ENCODE data around the gene GLI3.

Gene GLI3

DNA sequence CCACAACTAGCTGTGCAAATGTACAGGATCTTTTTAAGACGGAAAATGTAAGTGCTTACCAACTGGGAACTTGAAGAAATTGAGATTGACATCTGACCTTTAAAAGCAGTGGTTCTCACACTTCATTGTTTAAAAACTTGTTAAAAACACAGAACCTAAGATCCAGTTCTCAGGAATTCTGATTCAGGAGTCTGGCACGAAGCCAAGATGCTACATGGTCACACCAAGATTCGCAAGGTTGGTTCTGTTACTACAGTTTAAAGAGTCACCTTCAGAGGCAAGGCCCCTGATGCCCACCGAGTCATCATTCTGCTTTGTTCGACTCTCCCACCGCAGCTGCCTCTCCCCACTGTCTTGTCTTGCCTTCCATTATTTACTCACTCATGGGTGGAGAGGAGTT lies 113.3 kb downstream of the GLI3 start:
- no peaks in the 10 kb centered on the region for H3K9me2 ChIP-seq (replicated peaks; ENCODE audit: low read depth, low read length)
- H3K4me1 ChIP-seq (ENCODE audit: insufficient read depth, low read length, poor library complexity, severe bottlenecking), result no peaks in the 10 kb centered on the region
- H3K4me2 ChIP-seq (ENCODE audit: low read depth, low read length, poor library complexity, severe bottlenecking), result no peak overlapping the region
- H4K20me1 ChIP-seq (ENCODE audit: insufficient read depth, low read length, poor library complexity, severe bottlenecking), result no peaks in the 10 kb centered on the region
- no peak overlapping the region for H3K9ac ChIP-seq (ENCODE audit: low read depth, low read length, poor library complexity, severe bottlenecking)
- H2AFZ ChIP-seq (ENCODE audit: low read length), result no peak overlapping the region
- no peaks in the 10 kb centered on the region for H3K36me3 ChIP-seq (ENCODE audit: insufficient read depth, low read length)
- TF ChIP-seq EZH2phosphoT487 (IDR thresholded peaks at IDR 0.05; ENCODE audit: borderline replicate concordance), result no peak
- TF ChIP-seq, protein P1, sequence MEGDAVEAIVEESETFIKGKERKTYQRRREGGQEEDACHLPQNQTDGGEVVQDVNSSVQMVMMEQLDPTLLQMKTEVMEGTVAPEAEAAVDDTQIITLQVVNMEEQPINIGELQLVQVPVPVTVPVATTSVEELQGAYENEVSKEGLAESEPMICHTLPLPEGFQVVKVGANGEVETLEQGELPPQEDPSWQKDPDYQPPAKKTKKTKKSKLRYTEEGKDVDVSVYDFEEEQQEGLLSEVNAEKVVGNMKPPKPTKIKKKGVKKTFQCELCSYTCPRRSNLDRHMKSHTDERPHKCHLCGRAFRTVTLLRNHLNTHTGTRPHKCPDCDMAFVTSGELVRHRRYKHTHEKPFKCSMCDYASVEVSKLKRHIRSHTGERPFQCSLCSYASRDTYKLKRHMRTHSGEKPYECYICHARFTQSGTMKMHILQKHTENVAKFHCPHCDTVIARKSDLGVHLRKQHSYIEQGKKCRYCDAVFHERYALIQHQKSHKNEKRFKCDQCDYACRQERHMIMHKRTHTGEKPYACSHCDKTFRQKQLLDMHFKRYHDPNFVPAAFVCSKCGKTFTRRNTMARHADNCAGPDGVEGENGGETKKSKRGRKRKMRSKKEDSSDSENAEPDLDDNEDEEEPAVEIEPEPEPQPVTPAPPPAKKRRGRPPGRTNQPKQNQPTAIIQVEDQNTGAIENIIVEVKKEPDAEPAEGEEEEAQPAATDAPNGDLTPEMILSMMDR (conservative IDR thresholded peaks at IDR 0.05; ENCODE audit: low read length), result no peak
- H3F3A ChIP-seq (ENCODE audit: low read depth), result no peaks in the 10 kb centered on the region
- no peaks in the 10 kb centered on the region for H3K27me3 ChIP-seq (ENCODE audit: insufficient read depth, low read length, poor library complexity, severe bottlenecking)
- H3K79me2 ChIP-seq (ENCODE audit: insufficient read depth, low read length), result no peaks in the 10 kb centered on the region
- H3K9me3 ChIP-seq (ENCODE audit: insufficient read depth, low read depth, low read length), result no peaks in the 10 kb centered on the region
- H3K4me3 ChIP-seq (ENCODE audit: low read length, poor library complexity, severe bottlenecking), result no peak overlapping the region

DNA sequence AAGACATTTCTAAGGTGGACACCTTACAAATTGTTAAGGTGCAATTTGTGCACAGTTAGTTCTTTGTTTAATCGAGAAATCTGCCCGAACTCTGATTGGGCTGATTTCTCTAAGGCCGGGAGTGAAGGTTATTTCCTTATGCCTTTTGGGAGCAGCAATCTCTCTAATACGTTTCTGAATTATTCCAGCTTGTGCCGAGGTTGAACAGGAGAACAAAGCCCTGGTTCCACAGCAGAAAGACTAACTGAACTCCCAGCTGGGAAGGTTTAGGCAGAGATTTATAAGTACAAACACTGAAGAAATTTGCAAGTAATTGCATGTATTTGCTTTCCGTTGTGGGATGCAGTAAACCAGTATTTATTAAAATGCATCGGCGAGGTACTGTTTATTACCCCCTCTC lies 116.8 kb downstream of the GLI3 start:
- TF ChIP-seq, protein P1 (conservative IDR thresholded peaks at IDR 0.05; ENCODE audit: low read length), result no peak
- no peak for TF ChIP-seq EZH2phosphoT487 (IDR thresholded peaks at IDR 0.05; ENCODE audit: borderline replicate concordance)
- H3K4me1 ChIP-seq (ENCODE audit: insufficient read depth, low read length, poor library complexity, severe bottlenecking), result no peaks in the 10 kb centered on the region
- no peak overlapping the region for H3K9ac ChIP-seq (ENCODE audit: low read depth, low read length, poor library complexity, severe bottlenecking)

DNA sequence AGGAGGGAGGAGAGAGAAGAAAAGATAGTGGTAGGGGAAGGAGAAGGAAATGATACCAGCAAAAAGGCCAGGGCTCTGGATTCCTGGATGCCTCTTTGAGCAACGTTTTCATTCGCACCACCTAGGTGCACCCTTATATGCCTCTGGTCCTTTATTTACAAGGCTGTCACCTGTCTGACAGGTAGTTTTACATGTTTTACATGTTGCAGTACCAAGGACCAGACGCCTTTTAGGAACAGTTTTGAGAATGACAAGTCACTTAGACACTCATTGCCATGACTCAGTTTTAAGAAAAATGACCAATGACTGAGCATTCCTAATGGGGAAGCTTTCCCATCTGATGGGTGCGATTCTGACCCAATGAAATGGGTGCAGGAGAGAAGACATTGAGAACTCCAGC lies 119.8 kb downstream of the GLI3 start:
- Histone ChIP-seq H3F3A (ENCODE audit: low read depth) (no peaks in the 10 kb centered on the region), H3K9ac (ENCODE audit: low read depth, low read length, poor library complexity, severe bottlenecking) (no peak overlapping the region), H3K79me2 (ENCODE audit: insufficient read depth, low read length) (no peaks in the 10 kb centered on the region), H3K9me2 (replicated peaks; ENCODE audit: low read depth, low read length) (no peaks in the 10 kb centered on the region), H3K4me1 (ENCODE audit: insufficient read depth, low read length, poor library complexity, severe bottlenecking) (no peaks in the 10 kb centered on the region), H3K36me3 (ENCODE audit: insufficient read depth, low read length) (no peaks in the 10 kb centered on the region), H3K27me3 (ENCODE audit: insufficient read depth, low read length, poor library complexity, severe bottlenecking) (no peaks in the 10 kb centered on the region), H3K4me2 (ENCODE audit: low read depth, low read length, poor library complexity, severe bottlenecking) (no peak overlapping the region), H3K4me3 (ENCODE audit: low read length, poor library complexity, severe bottlenecking) (no peak overlapping the region), H4K20me1 (ENCODE audit: insufficient read depth, low read length, poor library complexity, severe bottlenecking) (no peaks in the 10 kb centered on the region), H3K9me3 (ENCODE audit: insufficient read depth, low read depth, low read length) (no peaks in the 10 kb centered on the region), H2AFZ (ENCODE audit: low read length) (no peak overlapping the region)
- no peak for TF ChIP-seq EZH2phosphoT487 (IDR thresholded peaks at IDR 0.05; ENCODE audit: borderline replicate concordance)
- TF ChIP-seq, protein P1 (conservative IDR thresholded peaks at IDR 0.05; ENCODE audit: low read length), result no peak

More for the DNA sequence above, 116.8 kb downstream of the GLI3 start:
- no peak overlapping the region for H3K4me3 ChIP-seq (ENCODE audit: low read length, poor library complexity, severe bottlenecking)
- no peaks in the 10 kb centered on the region for H3K27me3 ChIP-seq (ENCODE audit: insufficient read depth, low read length, poor library complexity, severe bottlenecking)
- no peaks in the 10 kb centered on the region for H3K9me2 ChIP-seq (replicated peaks; ENCODE audit: low read depth, low read length)
- H2AFZ ChIP-seq (ENCODE audit: low read length), result no peak overlapping the region
- no peak overlapping the region for H3K4me2 ChIP-seq (ENCODE audit: low read depth, low read length, poor library complexity, severe bottlenecking)
- no peaks in the 10 kb centered on the region for H3K36me3 ChIP-seq (ENCODE audit: insufficient read depth, low read length)
- H3K9me3 ChIP-seq (ENCODE audit: insufficient read depth, low read depth, low read length), result no peaks in the 10 kb centered on the region
- H4K20me1 ChIP-seq (ENCODE audit: insufficient read depth, low read length, poor library complexity, severe bottlenecking), result no peaks in the 10 kb centered on the region
- H3F3A ChIP-seq (ENCODE audit: low read depth), result no peaks in the 10 kb centered on the region
- no peaks in the 10 kb centered on the region for H3K79me2 ChIP-seq (ENCODE audit: insufficient read depth, low read length)

All from Loucy (cell line).